CD4-positive, CD25-positive, alpha-beta regulatory T cell (primary cell): ENCODE data around the gene SLC35D3. TPM values are rescaled to one million over a fixed set of nuclear protein-coding genes. Genes with fewer than 3 reads are reported as not detected.
A peak's percentile ranks its signal among the peaks of the same experiment; 100 is the strongest.
"Not testable (repeated sequence)": the region's sequence is repeated elsewhere in the genome, so short reads cannot be mapped to it uniquely, and the experiment has no call there.

ENCODE experiments used
- ATAC-seq, 2 donors: fragments of 150-1000 bp; cut with Tn5 transposase; one replicate each; pipeline ENCODE4 v1.10.0; 2021; ENCODE audit warnings: low read depth in 2 of 2, moderate number of reproducible peaks in 2 of 2, moderate library complexity in 1 of 2
- DNase-seq, 3 donors: peaks; one replicate each; pipeline versions ENCODE4 v3.0.0 to v3.0.0-alpha.2; 2012 to 2022; ENCODE audit warnings: mixed read lengths in 1 of 3
- H3K27ac ChIP-seq: one replicate; pipeline ENCODE4 v1.7.0; 2013; ENCODE audit warnings: mild to moderate bottlenecking, low read length; ENCODE audit not compliant: insufficient read depth, poor library complexity, severe bottlenecking
- H3K27me3 ChIP-seq: one replicate; pipeline ENCODE4 v1.7.0; 2013; ENCODE audit warnings: low read length; ENCODE audit not compliant: control insufficient read depth, insufficient read depth
- H3K36me3 ChIP-seq: one replicate; pipeline ENCODE4 v1.7.0; 2013; ENCODE audit warnings: mild to moderate bottlenecking, low read length, moderate library complexity; ENCODE audit not compliant: control insufficient read depth, insufficient read depth
- H3K4me1 ChIP-seq: 2 replicates; pipeline ENCODE4 v1.7.0; 2013; ENCODE audit warnings: mild to moderate bottlenecking, low read length; ENCODE audit not compliant: insufficient read depth, control insufficient read depth, poor library complexity, severe bottlenecking
- H3K4me3 ChIP-seq: one replicate; pipeline ENCODE4 v1.7.0; 2013; ENCODE audit warnings: low read depth, mild to moderate bottlenecking, low read length, moderate library complexity
- H3K9me3 ChIP-seq, 2 experiments: 1 replicate in 1 of 2; 2 replicates in 1 of 2; pipeline ENCODE4 v1.7.0; 2013; ENCODE audit warnings: low read length in 2 of 2, mild to moderate bottlenecking in 1 of 2, moderate library complexity in 1 of 2; ENCODE audit not compliant: control insufficient read depth in 2 of 2
- H3K27ac Mint-ChIP-seq, 3 donors: one replicate each; pipeline ENCODE4 v1.8.0; 2020 to 2022; ENCODE audit warnings: mild to moderate bottlenecking in 3 of 3, mixed read lengths in 3 of 3, moderate library complexity in 2 of 3
- H3K27me3 Mint-ChIP-seq: one replicate; pipeline ENCODE4 v1.8.0; 2022; ENCODE audit warnings: mild to moderate bottlenecking, mixed read lengths
- H3K36me3 Mint-ChIP-seq: one replicate; pipeline ENCODE4 v1.8.0; 2020; ENCODE audit warnings: mixed read lengths
- H3K4me1 Mint-ChIP-seq, 4 donors: one replicate each; pipeline ENCODE4 v1.8.0; 2020 to 2022; ENCODE audit warnings: mixed read lengths in 4 of 4, mild to moderate bottlenecking in 1 of 4
- H3K4me3 Mint-ChIP-seq, 4 donors: one replicate each; pipeline ENCODE4 v1.8.0; 2020 to 2022; ENCODE audit warnings: mild to moderate bottlenecking in 4 of 4, mixed read lengths in 4 of 4, moderate library complexity in 3 of 4
- H3K9me3 Mint-ChIP-seq, 7 donors: one replicate each; pipeline ENCODE4 v1.8.0; 2020 to 2022; ENCODE audit warnings: mixed read lengths in 7 of 7, mild to moderate bottlenecking in 3 of 7, moderate library complexity in 2 of 7
- polyA plus RNA-seq, 4 donors: library from polyadenylated mRNA; unstranded; fragments of 300-500 nt; fragmentation: Illumina TruSeq; gene quantifications; one replicate each; pipeline ENCODE4 v1.2.3, GENCODE V29; 2021
- total RNA-seq: library from RNA; stranded (reverse); gene quantifications from one replicate; pipeline ENCODE4 v1.2.3, GENCODE V29; 2022

The SLC35D3 gene
- total and polyA plus RNA-seq, 5 donors from 2014 or later: 0.15 TPM; not detected in 4

DNA sequence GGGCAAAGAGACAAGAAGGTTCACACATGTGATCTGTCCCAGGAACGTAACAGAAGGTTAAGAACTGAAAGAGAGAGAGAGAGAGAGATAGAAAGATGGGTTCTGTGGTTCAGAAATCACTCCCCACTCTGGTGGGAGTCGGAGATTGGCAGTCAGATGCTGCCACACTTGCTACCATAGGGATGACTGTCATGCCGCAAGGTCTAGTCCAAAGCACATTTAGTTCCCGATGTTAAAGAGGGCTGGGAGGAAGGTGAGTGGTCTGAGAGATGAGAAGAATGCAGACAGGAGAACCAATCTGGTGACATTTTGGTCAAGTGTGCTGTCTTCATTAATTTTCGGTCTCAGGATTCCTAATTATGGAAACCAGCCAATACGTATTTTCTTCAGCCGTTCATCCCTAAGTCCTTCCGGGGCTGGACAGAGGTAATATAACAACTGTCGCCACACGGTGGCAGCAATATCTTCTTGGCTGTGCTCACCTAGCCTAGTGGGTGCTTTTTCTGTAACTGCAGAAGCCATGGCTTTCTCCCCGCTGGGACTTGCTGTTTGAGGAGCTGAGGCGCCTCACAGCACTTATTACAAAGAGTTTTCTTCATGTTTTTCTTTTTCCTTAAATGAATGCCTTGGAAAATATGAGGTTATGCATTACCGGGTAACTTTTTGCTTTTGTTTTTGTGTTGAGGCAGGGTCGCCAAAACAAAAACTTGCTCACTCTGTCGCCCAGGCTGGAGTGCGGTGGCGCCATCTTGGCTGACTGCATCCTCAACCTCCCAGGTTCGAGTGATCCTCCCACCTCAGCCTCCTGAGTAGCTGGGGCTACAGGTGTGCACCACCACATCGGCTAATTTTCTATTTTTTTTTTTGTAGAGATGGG, 46.0 kb downstream of the SLC35D3 start:
- H3K36me3 Mint-ChIP-seq: no peaks in the 10 kb centered on the region
- H3K9me3 ChIP-seq: no peaks in the 10 kb centered on the region
- peaks cover 0 to 8% (median 3%) of the 10 kb centered on the region in 4 donors for H3K4me1 Mint-ChIP-seq
- peaks cover 8% of the 10 kb centered on the region for H3K27me3 Mint-ChIP-seq
- H3K36me3 ChIP-seq: no peaks in the 10 kb centered on the region
- peak; percentile 20 to 68 (median 40) for DNase-seq
- no peak overlapping the region for H3K27ac Mint-ChIP-seq
- no peak overlapping the region for H3K4me3 Mint-ChIP-seq
- peak; percentile 66 to 70 for ATAC-seq
- H3K9me3 Mint-ChIP-seq: no peaks in the 10 kb centered on the region
- H3K27ac ChIP-seq: no peak overlapping the region
- H3K4me3 ChIP-seq: no peak overlapping the region
- peaks cover 5% of the 10 kb centered on the region for H3K27me3 ChIP-seq
- no peaks in the 10 kb centered on the region for H3K4me1 ChIP-seq

DNA sequence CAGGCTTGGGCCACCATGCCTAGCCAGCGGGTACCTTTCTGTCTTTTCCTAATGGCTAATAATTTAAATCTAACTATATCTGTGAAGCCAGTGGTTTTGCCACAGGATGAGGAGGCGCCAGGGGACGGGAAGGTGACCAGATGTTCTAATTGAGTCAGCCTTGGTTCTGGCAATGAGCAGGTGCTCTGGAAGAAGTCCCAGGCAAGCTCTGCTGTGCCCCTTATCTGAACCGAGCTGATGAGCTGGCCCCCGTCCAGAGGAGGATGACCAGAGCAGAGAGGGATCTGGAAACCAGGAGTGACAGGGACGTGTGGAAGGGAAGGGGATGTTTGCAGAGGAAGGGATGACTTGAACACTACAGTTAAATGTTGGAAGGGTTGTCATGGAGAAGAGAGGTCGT, 46.7 kb downstream of the SLC35D3 start:
- Histone ChIP-seq H3K27me3 (peaks cover 5% of the 10 kb centered on the region), H3K4me3 (no peak overlapping the region), H3K36me3 (no peaks in the 10 kb centered on the region), H3K4me1 (no peaks in the 10 kb centered on the region), H3K27ac (no peak overlapping the region), H3K9me3 (no peaks in the 10 kb centered on the region)
- Mint-ChIP-seq H3K27ac (no peak overlapping the region), H3K4me1 (peaks cover 0 to 8% (median 3%) of the 10 kb centered on the region in 4 donors), H3K36me3 (no peaks in the 10 kb centered on the region), H3K27me3 (peaks cover 15% of the 10 kb centered on the region), H3K9me3 (no peaks in the 10 kb centered on the region), H3K4me3 (no peak overlapping the region)
- no peak for ATAC-seq
- no peak for DNase-seq

- no peaks in the 10 kb centered on the region for H3K9me3 ChIP-seq
- H3K4me3 ChIP-seq: no peak overlapping the region
- peaks cover 5% of the 10 kb centered on the region for H3K27me3 ChIP-seq
- Mint-ChIP-seq H3K36me3 (no peaks in the 10 kb centered on the region), H3K9me3 (no peaks in the 10 kb centered on the region), H3K27ac (no peak overlapping the region), H3K27me3 (peaks cover 15% of the 10 kb centered on the region), H3K4me3 (no peak overlapping the region), H3K4me1 (peaks cover 0 to 8% (median 3%) of the 10 kb centered on the region in 4 donors)
- no peaks in the 10 kb centered on the region for H3K4me1 ChIP-seq
- ATAC-seq (no peak), DNase-seq (no peak)
- no peak overlapping the region for H3K27ac ChIP-seq
- H3K36me3 ChIP-seq: no peaks in the 10 kb centered on the region
Observed at GRCh38 chr6:136969433-136969832, 47.3 kb downstream of the SLC35D3 start.

DNA sequence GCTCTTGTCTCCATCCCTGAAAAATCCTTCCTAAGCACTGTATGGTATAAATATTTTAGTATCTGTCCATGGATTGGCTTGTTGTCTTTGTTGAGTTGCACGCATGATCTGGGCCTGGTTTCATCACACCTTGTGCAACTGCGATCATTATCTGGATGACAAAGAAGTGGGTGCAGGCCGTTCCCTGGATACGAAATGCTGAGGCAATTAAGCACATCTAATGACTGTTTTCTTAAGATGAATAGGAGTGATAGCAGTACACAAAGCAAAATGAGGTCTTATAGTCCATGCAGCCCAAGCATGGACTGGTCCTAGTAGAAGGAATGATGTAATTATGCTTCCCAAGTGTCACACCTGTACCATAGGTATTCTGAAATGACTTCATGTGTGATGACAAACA, 47.8 kb downstream of the SLC35D3 start:
- Histone ChIP-seq H3K27ac (no peak overlapping the region), H3K36me3 (no peaks in the 10 kb centered on the region), H3K27me3 (peaks cover 5% of the 10 kb centered on the region), H3K9me3 (no peaks in the 10 kb centered on the region), H3K4me1 (no peaks in the 10 kb centered on the region), H3K4me3 (no peak overlapping the region)
- no peak for ATAC-seq
- Mint-ChIP-seq H3K27me3 (peaks cover 15% of the 10 kb centered on the region), H3K9me3 (no peaks in the 10 kb centered on the region), H3K4me1 (peaks cover 0 to 8% (median 3%) of the 10 kb centered on the region in 4 donors), H3K27ac (no peak overlapping the region), H3K4me3 (no peak overlapping the region), H3K36me3 (no peaks in the 10 kb centered on the region)
- no peak for DNase-seq

- Mint-ChIP-seq H3K4me1 (peaks cover 0 to 8% (median 3%) of the 10 kb centered on the region in 4 donors), H3K27me3 (peaks cover 15% of the 10 kb centered on the region), H3K4me3 (no peak overlapping the region)
Observed at GRCh38 chr6:136971609-136972008, 49.5 kb downstream of the SLC35D3 start.

GRCh38 chr6:136973781-136974180, 51.7 kb downstream of the SLC35D3 start:
- H3K4me3 ChIP-seq, H3K27me3 ChIP-seq, H3K36me3 Mint-ChIP-seq, H3K27ac ChIP-seq, H3K4me1 ChIP-seq, DNase-seq, H3K9me3 Mint-ChIP-seq, H3K4me1 Mint-ChIP-seq, H3K9me3 ChIP-seq, ATAC-seq, H3K36me3 ChIP-seq, H3K4me3 Mint-ChIP-seq: not testable (repeated sequence)
- Mint-ChIP-seq H3K27me3 (peaks cover 16% of the 10 kb centered on the region), H3K27ac (peak overlapping the region in 1 of 3 donors; percentile 81)

More at GRCh38 chr6:136971609-136972008, 49.5 kb downstream of the SLC35D3 start:
- ATAC-seq (no peak), DNase-seq (no peak)
- no peak overlapping the region for H3K27ac ChIP-seq
- no peaks in the 10 kb centered on the region for H3K36me3 ChIP-seq
- no peak overlapping the region for H3K27ac Mint-ChIP-seq
- no peaks in the 10 kb centered on the region for H3K4me1 ChIP-seq
- H3K9me3 ChIP-seq: no peaks in the 10 kb centered on the region
- H3K36me3 Mint-ChIP-seq: no peaks in the 10 kb centered on the region
- no peak overlapping the region for H3K4me3 ChIP-seq
- H3K9me3 Mint-ChIP-seq: no peaks in the 10 kb centered on the region
- H3K27me3 ChIP-seq: peaks cover 1% of the 10 kb centered on the region

Other genes with a start within 250 kb of the SLC35D3 start
- 44.0 TPM for gene MAP3K5, start 129.8 kb upstream of the SLC35D3 start, total RNA-seq
- 10 to 100 TPM; 14.4 to 25.9 (median 17.9) TPM for gene MAP3K5, start 129.8 kb upstream of the SLC35D3 start, polyA plus RNA-seq
- 4.1 TPM for gene PEX7, start 99.7 kb upstream of the SLC35D3 start, total RNA-seq
- 1 to 10 TPM; 4.8 to 9.4 (median 6.3) TPM for gene PEX7, start 99.7 kb upstream of the SLC35D3 start, polyA plus RNA-seq
- gene IL20RA, start 122.7 kb downstream of the SLC35D3 start, total RNA-seq: not detected
- gene IL20RA, start 122.7 kb downstream of the SLC35D3 start, polyA plus RNA-seq: not detected